NT2/D1 (cell line): ENCODE results near the gene TAOK3.
"Not testable (repeated sequence)": the region's sequence is repeated elsewhere in the genome, so short reads cannot be mapped to it uniquely, and the experiment has no call there.

ENCODE experiments used
- DNase-seq: peaks from one replicate; pipeline ENCODE4 v3.0.0-alpha.2; 2011; ENCODE audit warnings: low read depth, low spot score
- H3K27me3 ChIP-seq: 2 replicates; pipeline ENCODE4 v1.6.0; 2011; ENCODE audit warnings: mild to moderate bottlenecking; ENCODE audit not compliant: insufficient read length, insufficient read depth
- H3K36me3 ChIP-seq: 2 replicates; pipeline ENCODE4 v1.6.1; 2011; ENCODE audit warnings: mild to moderate bottlenecking, low read length, mixed read lengths; ENCODE audit not compliant: insufficient read depth, insufficient read length
- H3K4me1 ChIP-seq: 2 replicates; pipeline ENCODE4 v1.5.1; 2011; ENCODE audit not compliant: insufficient read depth, insufficient read length
- H3K4me3 ChIP-seq: 2 replicates; pipeline ENCODE4 v1.5.1; 2011; ENCODE audit warnings: low read depth; ENCODE audit not compliant: insufficient read length
- H3K9ac ChIP-seq: 2 replicates; pipeline ENCODE4 v1.6.0; 2011; ENCODE audit warnings: low read depth; ENCODE audit not compliant: insufficient read length
- H3K9me3 ChIP-seq: 2 replicates; pipeline ENCODE4 v1.5.1; 2011; ENCODE audit warnings: mild to moderate bottlenecking, low read length; ENCODE audit not compliant: insufficient read depth
- SUZ12 ChIP-seq: IDR thresholded peaks from 2 replicates; pipeline ENCODE4 v1.6.1; 2011; ENCODE audit not compliant: insufficient read length, insufficient read depth; ENCODE audit errors: extremely low read depth
- YY1 ChIP-seq: IDR thresholded peaks from 2 replicates; pipeline ENCODE4 v1.6.1; 2011; ENCODE audit not compliant: insufficient read length, insufficient read depth
- ZNF274 ChIP-seq: IDR thresholded peaks from 2 replicates; pipeline ENCODE4 v1.6.1; 2011; ENCODE audit warnings: mild to moderate bottlenecking, low read depth, low read length

Gene TAOK3

DNA sequence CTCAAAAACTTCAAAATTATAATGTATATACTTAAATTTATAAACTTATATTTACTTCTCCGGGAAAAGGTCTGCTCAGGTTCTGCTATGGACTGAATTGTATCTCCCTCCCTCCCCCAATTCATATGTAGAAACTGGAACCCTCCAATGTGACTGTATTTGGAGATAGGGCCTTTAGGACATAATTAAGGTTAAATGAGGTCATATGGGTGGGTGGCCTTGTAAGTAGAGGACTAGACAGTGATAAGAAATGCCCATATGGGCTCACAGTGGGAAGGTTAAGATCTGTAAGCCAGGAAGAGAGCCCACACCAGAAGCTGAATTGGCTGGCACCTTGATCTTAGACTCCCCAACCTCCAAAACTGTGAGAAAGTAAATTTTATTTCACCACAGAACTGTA is 84.5 kb downstream of the TAOK3 start:
- H3K9ac ChIP-seq: no peak overlapping the region
- TF ChIP-seq YY1: no peak
- TF ChIP-seq ZNF274: no peak
- no peak for TF ChIP-seq SUZ12
- no peaks in the 10 kb centered on the region for H3K4me1 ChIP-seq
- no peaks in the 10 kb centered on the region for H3K9me3 ChIP-seq
- H3K4me3 ChIP-seq: no peak overlapping the region
- H3K36me3 ChIP-seq: no peaks in the 10 kb centered on the region
- no peak for DNase-seq
- H3K27me3 ChIP-seq: no peaks in the 10 kb centered on the region

DNA sequence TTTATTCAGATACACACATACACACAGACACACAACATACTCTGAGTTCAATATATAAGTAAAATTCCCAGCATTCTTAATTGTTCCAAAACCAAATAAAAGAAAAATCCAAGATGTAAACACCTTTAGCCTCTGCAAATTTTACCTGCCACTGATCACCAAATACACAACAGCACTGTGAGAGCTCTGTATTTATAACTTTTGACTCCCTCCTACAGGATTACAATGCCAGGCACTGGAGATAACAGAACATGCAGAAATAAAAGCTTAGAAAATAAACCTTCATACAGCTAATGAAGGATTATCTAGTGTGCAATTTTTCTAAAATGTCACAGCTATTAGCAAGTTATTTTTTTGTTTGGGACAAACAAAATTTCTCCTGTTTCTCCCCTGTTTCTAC is 85.0 kb downstream of the TAOK3 start:
- DNase-seq: no peak
- Histone ChIP-seq H3K36me3 (no peaks in the 10 kb centered on the region), H3K9me3 (no peaks in the 10 kb centered on the region), H3K9ac (no peak overlapping the region), H3K27me3 (no peaks in the 10 kb centered on the region), H3K4me1 (no peaks in the 10 kb centered on the region), H3K4me3 (no peak overlapping the region)
- TF ChIP-seq ZNF274 (no peak), YY1 (no peak), SUZ12 (no peak)

DNA sequence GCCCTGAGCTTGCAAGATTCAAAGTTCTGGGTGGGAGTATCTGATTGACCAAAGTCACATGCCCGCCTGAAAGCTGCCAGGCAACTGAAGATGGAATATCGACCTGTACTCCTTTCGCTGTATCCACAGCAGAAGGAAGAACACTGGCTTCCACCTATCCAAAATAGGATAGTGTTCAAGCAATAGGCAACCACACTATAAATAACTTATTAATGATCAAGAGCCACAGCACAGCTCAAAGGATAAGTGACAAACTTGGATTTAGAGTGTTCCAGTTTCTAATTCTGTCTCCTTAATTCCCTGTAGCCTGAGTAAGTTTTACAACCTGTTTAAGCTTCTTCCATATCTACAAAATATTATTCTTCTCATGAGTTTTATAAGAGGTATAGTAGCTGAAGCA is 89.9 kb downstream of the TAOK3 start:
- Histone ChIP-seq H3K27me3 (no peaks in the 10 kb centered on the region), H3K4me1 (no peaks in the 10 kb centered on the region), H3K4me3 (no peak overlapping the region), H3K9ac (no peak overlapping the region), H3K36me3 (no peaks in the 10 kb centered on the region), H3K9me3 (no peaks in the 10 kb centered on the region)
- no peak for DNase-seq
- TF ChIP-seq ZNF274: no peak
- no peak for TF ChIP-seq SUZ12
- no peak for TF ChIP-seq YY1

DNA sequence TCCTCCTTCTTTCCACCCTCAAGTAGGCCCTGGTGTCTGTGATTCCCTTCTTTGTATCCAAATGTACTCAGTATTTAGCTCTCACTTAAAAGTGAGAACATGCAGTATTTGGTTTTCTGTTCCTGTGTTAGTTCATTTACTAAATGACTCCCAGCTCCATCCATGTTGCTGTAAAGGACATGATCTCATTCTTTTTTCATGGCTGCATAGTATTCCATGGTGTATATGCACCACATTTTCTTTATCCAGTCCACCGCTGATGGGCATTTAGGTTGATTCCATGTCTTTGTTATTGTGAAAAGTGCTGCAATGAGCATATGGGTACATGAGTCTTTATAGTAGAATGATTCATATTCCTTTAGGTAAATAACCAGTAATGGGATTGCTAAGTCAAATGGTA is 94.4 kb downstream of the TAOK3 start:
- not testable (repeated sequence) for H3K27me3 ChIP-seq, H3K36me3 ChIP-seq, H3K4me1 ChIP-seq, H3K9ac ChIP-seq, H3K9me3 ChIP-seq, DNase-seq, H3K4me3 ChIP-seq

DNA sequence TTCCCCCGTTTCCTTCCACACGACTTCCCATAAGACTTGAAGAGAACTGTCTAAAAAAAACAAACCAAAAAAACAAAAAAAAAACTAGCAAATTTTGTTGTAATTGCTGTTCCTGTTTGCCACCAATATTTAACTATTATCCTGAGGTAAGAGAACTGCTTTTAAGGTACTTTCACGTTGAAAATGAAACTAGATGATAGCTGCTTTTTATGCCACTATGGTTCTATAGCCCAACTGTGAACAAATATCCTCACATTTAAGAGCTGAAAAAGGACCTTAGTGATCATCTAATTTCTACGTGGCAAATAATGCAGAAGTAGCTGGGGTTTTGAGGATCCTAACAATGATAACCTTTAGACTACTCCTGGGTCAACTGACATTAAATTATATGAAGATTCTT is 98.6 kb downstream of the TAOK3 start:
- no peak overlapping the region for H3K9ac ChIP-seq
- no peak overlapping the region for H3K4me3 ChIP-seq
- H3K36me3 ChIP-seq: no peaks in the 10 kb centered on the region
- no peaks in the 10 kb centered on the region for H3K9me3 ChIP-seq
- no peaks in the 10 kb centered on the region for H3K27me3 ChIP-seq
- no peak for TF ChIP-seq YY1
- TF ChIP-seq ZNF274: no peak
- TF ChIP-seq SUZ12: no peak
- no peaks in the 10 kb centered on the region for H3K4me1 ChIP-seq
- DNase-seq: no peak

DNA sequence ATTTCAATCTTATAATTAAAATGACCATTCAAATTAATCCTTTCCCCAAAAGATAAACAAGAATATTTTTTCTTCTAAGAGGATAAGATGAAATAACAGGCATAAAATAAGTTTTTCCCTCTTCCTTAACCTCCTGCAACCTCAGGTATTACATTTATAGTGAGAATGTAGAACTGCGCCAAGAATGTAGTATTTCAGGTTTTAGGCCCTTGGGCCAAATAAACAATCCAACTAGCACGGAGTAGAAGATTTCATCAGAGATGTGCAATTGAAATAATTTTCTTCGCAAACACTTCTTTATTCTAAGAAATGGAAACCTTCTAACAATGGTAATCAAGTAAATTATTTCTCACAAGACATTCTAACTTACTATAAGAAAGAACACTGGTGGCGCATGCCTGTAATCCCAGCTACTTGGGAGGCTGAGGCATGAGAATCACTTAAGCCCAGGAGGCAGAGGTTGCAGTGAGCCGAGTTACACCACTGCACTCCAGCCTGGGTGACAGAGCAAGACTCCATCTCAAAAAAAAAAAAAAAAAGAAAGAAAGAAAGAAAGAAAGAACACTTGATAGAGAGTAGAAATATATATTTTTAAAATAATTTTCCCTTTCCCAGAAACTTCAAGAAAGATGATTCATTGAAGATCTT is 100.8 kb downstream of the TAOK3 start:
- Histone ChIP-seq H3K4me3 (no peak overlapping the region), H3K27me3 (no peaks in the 10 kb centered on the region), H3K9me3 (no peaks in the 10 kb centered on the region), H3K36me3 (no peaks in the 10 kb centered on the region), H3K9ac (no peak overlapping the region), H3K4me1 (no peaks in the 10 kb centered on the region)
- no peak for DNase-seq
- TF ChIP-seq ZNF274 (no peak), YY1 (no peak), SUZ12 (no peak)

DNA sequence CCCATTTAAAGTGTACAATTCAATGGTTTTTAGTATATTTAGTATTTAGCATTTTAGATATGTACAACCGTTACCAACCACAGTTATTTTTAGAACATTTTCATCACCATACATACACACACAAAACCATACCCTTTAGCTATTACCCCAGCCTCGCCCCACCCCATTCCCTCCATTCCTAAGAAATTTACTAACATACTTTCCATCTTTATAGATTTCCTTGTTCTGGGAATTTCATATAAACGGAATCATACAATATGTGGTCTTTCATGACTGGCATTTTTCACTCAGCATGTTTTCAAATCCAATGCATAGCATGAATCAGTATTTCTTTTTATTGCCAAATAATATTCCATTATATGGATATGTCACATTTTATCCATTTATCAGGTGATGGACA is 101.5 kb downstream of the TAOK3 start:
- Histone ChIP-seq H3K4me3 (no peak overlapping the region), H3K9me3 (no peaks in the 10 kb centered on the region), H3K36me3 (no peaks in the 10 kb centered on the region), H3K27me3 (no peaks in the 10 kb centered on the region), H3K4me1 (no peaks in the 10 kb centered on the region), H3K9ac (no peak overlapping the region)
- DNase-seq: no peak
- TF ChIP-seq YY1: no peak

DNA sequence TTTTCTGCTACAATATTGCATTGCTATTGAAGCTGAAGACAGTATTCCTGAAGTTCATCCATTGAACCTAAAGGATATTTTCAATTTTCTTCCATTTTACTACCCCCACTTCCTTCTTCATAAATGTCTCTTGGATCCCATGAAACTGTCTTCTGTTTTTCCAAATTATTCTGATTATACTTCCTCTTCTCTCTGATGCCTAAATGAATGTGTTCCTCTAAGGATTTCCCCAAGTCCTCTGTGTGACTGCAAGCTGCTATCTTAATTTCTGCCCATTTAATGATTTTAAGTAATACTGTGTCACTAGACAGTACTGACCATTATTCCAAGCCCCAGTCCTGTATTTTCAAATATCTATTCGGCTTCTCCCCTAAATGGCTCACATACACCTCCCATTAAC is 102.9 kb downstream of the TAOK3 start:
- Histone ChIP-seq H3K36me3 (no peaks in the 10 kb centered on the region), H3K4me1 (no peaks in the 10 kb centered on the region), H3K4me3 (no peak overlapping the region), H3K9me3 (no peaks in the 10 kb centered on the region), H3K9ac (no peak overlapping the region), H3K27me3 (no peaks in the 10 kb centered on the region)
- no peak for TF ChIP-seq ZNF274
- TF ChIP-seq SUZ12: no peak
- no peak for TF ChIP-seq YY1
- DNase-seq: no peak
